ENCODE measurements around the gene PTTG2. TPM values are rescaled to one million over a fixed set of nuclear protein-coding genes. Genes with fewer than 3 reads are reported as not detected.
A peak's percentile ranks its signal among the peaks of the same experiment; 100 is the strongest.

PTTG2 gene
- total RNA-seq, 4 donors from 2014 or later: 2.1 TPM; not detected in 3

DNA sequence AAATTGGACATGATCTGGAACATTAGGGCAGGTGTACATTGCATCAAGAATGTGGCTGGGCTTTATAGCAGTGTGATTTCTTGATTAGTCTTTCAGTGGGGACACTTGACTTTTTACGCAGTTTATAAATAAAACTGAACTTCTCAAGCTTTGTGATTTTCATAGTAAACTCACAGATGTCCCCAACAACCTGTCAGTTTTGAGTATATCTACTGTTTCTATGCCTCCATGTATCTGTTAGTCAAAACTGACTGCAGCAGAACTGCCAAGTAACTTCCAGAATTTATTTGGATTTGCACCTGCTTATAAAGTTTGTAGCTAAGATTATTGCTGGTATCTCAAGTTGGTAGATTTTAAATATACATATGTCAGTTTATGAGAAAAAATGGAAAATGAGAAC lies 20.0 kb downstream of the PTTG2 start:
- H3K4me3 ChIP-seq: no peak overlapping the region
- no peak for ATAC-seq
- no peaks in the 10 kb centered on the region for H3K36me3 ChIP-seq
- no peaks in the 10 kb centered on the region for H3K9me3 ChIP-seq
- no peak overlapping the region for H3K27ac ChIP-seq
- TF ChIP-seq, protein P1, sequence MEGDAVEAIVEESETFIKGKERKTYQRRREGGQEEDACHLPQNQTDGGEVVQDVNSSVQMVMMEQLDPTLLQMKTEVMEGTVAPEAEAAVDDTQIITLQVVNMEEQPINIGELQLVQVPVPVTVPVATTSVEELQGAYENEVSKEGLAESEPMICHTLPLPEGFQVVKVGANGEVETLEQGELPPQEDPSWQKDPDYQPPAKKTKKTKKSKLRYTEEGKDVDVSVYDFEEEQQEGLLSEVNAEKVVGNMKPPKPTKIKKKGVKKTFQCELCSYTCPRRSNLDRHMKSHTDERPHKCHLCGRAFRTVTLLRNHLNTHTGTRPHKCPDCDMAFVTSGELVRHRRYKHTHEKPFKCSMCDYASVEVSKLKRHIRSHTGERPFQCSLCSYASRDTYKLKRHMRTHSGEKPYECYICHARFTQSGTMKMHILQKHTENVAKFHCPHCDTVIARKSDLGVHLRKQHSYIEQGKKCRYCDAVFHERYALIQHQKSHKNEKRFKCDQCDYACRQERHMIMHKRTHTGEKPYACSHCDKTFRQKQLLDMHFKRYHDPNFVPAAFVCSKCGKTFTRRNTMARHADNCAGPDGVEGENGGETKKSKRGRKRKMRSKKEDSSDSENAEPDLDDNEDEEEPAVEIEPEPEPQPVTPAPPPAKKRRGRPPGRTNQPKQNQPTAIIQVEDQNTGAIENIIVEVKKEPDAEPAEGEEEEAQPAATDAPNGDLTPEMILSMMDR (IDR thresholded peaks at IDR 0.05 in 4 of 5, conservative IDR thresholded peaks at IDR 0.05 in 1 of 5): no peak
- no peak for TF ChIP-seq POLR2A (IDR thresholded peaks at IDR 0.05)
- peaks cover 26 to 31% of the 10 kb centered on the region in 2 donors for H3K4me1 ChIP-seq
- no peaks in the 10 kb centered on the region for H3K27me3 ChIP-seq
- intact Hi-C loops (cut with DNase I; ENCODE audit: low total_unique reads) (no loop called here), in situ Hi-C loops (cut with MboI; ENCODE audit: low sequenced_read_pairs in 4 of 4) (no loop called here)
- no peak for DNase-seq

DNA sequence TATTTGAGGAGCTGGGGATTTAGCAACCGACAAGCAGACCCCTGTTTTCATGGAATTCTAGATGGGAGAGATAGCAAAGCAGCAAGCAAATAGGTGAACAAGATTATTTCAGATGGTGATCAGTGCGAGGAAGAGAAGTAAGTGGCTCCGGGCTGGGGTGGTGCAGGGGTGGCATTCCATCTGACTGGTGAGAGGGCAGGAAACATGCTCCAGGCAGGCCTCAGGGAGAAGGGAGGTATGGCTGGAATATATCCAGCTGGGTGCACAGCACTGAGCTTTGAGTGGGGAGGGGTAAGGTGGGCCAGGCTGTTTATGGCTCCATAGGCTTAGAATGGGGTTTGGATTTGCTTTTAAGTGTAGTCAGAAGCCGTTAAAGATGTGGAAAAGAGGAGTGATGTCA lies 21.2 kb downstream of the PTTG2 start:
- Histone ChIP-seq H3K4me1 (peaks cover 31 to 33% of the 10 kb centered on the region in 2 donors), H3K9me3 (no peaks in the 10 kb centered on the region), H3K4me3 (no peak overlapping the region), H3K27me3 (no peaks in the 10 kb centered on the region), H3K36me3 (no peaks in the 10 kb centered on the region), H3K27ac (peak overlapping the region in 1 of 4 donors; percentile 15)
- intact Hi-C loops (cut with DNase I; ENCODE audit: low total_unique reads): no loop called here
- no peak for TF ChIP-seq POLR2A (IDR thresholded peaks at IDR 0.05)
- TF ChIP-seq, protein P1 (IDR thresholded peaks at IDR 0.05 in 4 of 5, conservative IDR thresholded peaks at IDR 0.05 in 1 of 5): no peak
- in situ Hi-C loops (cut with MboI; ENCODE audit: low sequenced_read_pairs in 4 of 4): no loop called here
- DNase-seq (no peak), ATAC-seq (no peak)

DNA sequence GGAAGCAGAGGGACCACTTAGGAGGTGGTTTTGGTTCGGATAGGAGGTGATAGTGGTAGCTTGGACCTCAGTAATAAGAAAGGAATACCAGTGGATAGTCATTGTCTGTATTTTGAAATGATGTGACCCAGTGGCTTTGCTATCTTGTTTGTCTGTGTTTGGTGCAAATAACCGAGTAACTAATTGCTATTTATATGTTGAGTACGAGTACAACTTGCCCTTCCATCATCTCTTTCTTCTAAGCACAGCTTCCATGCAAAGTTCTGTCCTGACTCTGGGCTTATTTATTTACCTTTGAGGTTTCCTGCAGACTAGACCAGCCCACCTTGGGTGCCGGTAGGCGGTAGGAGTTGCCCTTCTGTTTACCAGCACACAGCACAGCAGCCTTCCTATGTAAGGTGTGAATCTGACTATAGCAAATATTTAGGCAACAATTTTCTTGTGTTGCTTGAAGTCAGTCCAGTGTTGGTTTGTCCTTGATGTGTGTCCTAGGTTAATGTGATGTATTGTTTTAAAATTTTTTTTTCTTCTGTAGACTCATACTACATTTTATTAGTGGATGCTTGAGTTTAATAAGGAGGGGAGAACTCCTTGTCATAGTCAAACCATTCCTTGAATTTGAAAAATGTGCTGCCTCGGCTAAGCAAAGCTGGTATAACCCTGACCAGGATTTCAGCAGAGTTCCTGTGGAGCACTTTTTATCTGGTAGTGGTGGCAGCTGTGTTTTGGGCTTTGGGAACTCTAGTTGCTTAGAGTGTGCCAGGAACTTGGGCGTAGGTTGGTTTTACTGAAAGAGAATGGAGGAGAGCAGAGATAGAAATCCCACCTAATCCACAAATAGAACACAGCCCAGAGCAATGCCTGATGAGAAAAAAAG lies 21.9 kb downstream of the PTTG2 start:
- H3K9me3 ChIP-seq: no peaks in the 10 kb centered on the region
- H3K4me1 ChIP-seq: peaks cover 26 to 33% of the 10 kb centered on the region in 2 donors
- no peak overlapping the region for H3K4me3 ChIP-seq
- DNase-seq (no peak), ATAC-seq (no peak)
- H3K36me3 ChIP-seq: no peaks in the 10 kb centered on the region
- no peak for TF ChIP-seq POLR2A (IDR thresholded peaks at IDR 0.05)
- TF ChIP-seq, protein P1 (IDR thresholded peaks at IDR 0.05 in 4 of 5, conservative IDR thresholded peaks at IDR 0.05 in 1 of 5): no peak
- in situ Hi-C loops (cut with MboI; ENCODE audit: low sequenced_read_pairs in 4 of 4): no loop called here
- peak overlapping the region; percentile 5 to 33 (median 10) for H3K27ac ChIP-seq
- no peaks in the 10 kb centered on the region for H3K27me3 ChIP-seq
- intact Hi-C loops (cut with DNase I; ENCODE audit: low total_unique reads): no loop called here

DNA sequence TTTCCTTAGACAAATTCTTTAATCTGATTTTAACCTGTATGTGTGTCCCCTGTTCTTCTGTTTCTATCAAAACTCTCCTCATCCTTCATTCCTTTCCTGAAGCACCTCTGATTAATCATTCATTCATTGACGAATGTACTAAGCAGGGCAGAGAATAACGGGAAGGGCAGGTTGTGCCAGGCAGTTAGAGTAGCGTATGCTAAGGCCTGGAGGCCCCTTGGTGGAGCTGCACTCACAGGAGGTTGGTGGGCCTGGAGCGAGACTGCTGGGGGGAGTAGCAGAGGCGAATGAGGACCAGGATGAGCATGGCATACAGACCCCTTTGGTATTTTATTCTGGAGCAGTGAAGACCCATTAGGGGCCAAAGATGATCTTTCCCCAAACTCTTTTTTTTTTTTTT lies 22.5 kb downstream of the PTTG2 start:
- H3K36me3 ChIP-seq: no peaks in the 10 kb centered on the region
- peak overlapping the region in 2 of 4 donors; percentile 5 to 15 for H3K27ac ChIP-seq
- H3K4me1 ChIP-seq: peaks cover 26 to 33% of the 10 kb centered on the region in 2 donors
- H3K27me3 ChIP-seq: no peaks in the 10 kb centered on the region
- DNase-seq: no peak
- in situ Hi-C loops (cut with MboI; ENCODE audit: low sequenced_read_pairs in 4 of 4) (no loop called here), intact Hi-C loops (cut with DNase I; ENCODE audit: low total_unique reads) (no loop called here)
- H3K4me3 ChIP-seq: no peak overlapping the region
- no peak for ATAC-seq
- TF ChIP-seq, protein P1 (IDR thresholded peaks at IDR 0.05 in 4 of 5, conservative IDR thresholded peaks at IDR 0.05 in 1 of 5): no peak
- TF ChIP-seq POLR2A (IDR thresholded peaks at IDR 0.05): no peak
- no peaks in the 10 kb centered on the region for H3K9me3 ChIP-seq
